ENCODE results near the gene ARHGEF26.

DNA sequence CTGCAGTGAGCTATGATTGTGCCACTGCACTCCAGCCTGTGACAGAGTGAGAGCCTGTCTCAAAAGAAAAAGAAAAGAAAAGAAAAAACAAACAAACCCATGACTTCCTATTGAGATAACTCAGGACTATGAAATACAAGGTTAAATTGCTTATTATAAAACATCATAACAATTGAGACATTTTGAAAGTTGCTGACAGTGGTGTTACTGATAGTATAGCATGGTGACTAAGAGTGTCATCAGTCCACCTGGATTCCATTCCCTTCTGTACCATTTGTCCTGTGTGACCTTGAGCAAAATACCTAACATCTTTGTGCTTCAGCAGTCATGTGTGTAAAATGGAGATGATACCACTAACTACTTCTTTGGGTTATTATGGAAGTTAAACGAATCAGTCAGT lies 49.1 kb downstream of the ARHGEF26 start:
- TF ChIP-seq POLR2A (IDR thresholded peaks at IDR 0.05): no peak
- TF ChIP-seq, protein P1, sequence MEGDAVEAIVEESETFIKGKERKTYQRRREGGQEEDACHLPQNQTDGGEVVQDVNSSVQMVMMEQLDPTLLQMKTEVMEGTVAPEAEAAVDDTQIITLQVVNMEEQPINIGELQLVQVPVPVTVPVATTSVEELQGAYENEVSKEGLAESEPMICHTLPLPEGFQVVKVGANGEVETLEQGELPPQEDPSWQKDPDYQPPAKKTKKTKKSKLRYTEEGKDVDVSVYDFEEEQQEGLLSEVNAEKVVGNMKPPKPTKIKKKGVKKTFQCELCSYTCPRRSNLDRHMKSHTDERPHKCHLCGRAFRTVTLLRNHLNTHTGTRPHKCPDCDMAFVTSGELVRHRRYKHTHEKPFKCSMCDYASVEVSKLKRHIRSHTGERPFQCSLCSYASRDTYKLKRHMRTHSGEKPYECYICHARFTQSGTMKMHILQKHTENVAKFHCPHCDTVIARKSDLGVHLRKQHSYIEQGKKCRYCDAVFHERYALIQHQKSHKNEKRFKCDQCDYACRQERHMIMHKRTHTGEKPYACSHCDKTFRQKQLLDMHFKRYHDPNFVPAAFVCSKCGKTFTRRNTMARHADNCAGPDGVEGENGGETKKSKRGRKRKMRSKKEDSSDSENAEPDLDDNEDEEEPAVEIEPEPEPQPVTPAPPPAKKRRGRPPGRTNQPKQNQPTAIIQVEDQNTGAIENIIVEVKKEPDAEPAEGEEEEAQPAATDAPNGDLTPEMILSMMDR (IDR thresholded peaks at IDR 0.05): no peak
